Adrenal gland (tissue), 5 donors: ENCODE measurements around the gene PAOX.
"Not testable (repeated sequence)": the region's sequence is repeated elsewhere in the genome, so short reads cannot be mapped to it uniquely, and the experiment has no call there.

ENCODE experiments used
- CTCF ChIP-seq, 6 experiments: fragments of 450-650 bp in 4 of 6; fragments of 200-600 bp in 2 of 6; sonication (generic) in 1 of 6; IDR thresholded peaks; 1 replicate in 5 of 6; 2 replicates in 1 of 6; pipeline versions ENCODE4 v1.5.1 to v1.8.0; 2016 to 2021; ENCODE audit warnings: antibody characterized with exemption in 6 of 6, mild to moderate bottlenecking in 2 of 6, moderate library complexity in 1 of 6
- POLR2A ChIP-seq, 2 donors: fragments of 450-650 bp; IDR thresholded peaks; one replicate each; pipeline ENCODE4 v1.6.1; 2017; ENCODE audit warnings: antibody characterized with exemption in 2 of 2, mild to moderate bottlenecking in 2 of 2, moderate library complexity in 1 of 2
- donor health status: DM: no; HTN: no; CAD: no.

- not testable (repeated sequence) for TF ChIP-seq CTCF, POLR2A (IDR thresholded peaks at IDR 0.05)
Observed at GRCh38 chr10:133386951-133387350, 7.9 kb downstream of the PAOX start.
